Esophagus squamous epithelium (tissue), 5 donors: ENCODE results near the gene ZSCAN30. TPM values are rescaled to one million over a fixed set of nuclear protein-coding genes. Genes with fewer than 3 reads are reported as not detected.

Experiments used
- DNase-seq: peaks from one replicate; lab custom pipeline; 2025; lab: John Stamatoyannopoulos, UW
- H3K27ac ChIP-seq, 4 donors: fragments of 200-600 bp; sonication (generic); one replicate each; pipeline ENCODE4 v1.5.1; 2016 to 2019; ENCODE audit warnings: mild to moderate bottlenecking in 1 of 4
- H3K27me3 ChIP-seq, 4 donors: fragments of 200-600 bp; sonication (generic); 1 replicate in 3 of 4; 2 replicates in 1 of 4; pipeline versions ENCODE4 v1.5.1 to v1.6.0; 2017 to 2021; ENCODE audit warnings: antibody characterized with exemption in 1 of 4
- H3K36me3 ChIP-seq, 3 donors: fragments of 200-600 bp; sonication (generic); one replicate each; pipeline ENCODE4 v1.5.1; 2016 to 2019
- H3K4me1 ChIP-seq, 3 donors: fragments of 200-600 bp; sonication (generic); one replicate each; pipeline ENCODE4 v1.5.1; 2017 to 2019
- H3K4me3 ChIP-seq, 4 donors: fragments of 200-600 bp; sonication (generic); 1 replicate in 3 of 4; 2 replicates in 1 of 4; pipeline ENCODE4 v1.5.1; 2016 to 2019; ENCODE audit warnings: mild to moderate bottlenecking in 2 of 4, moderate library complexity in 1 of 4
- H3K9me3 ChIP-seq, 3 donors: fragments of 200-600 bp; sonication (generic); one replicate each; pipeline ENCODE4 v1.5.1; 2016 to 2019
- POLR2A ChIP-seq, 4 donors: fragments of 450-650 bp; IDR thresholded peaks; one replicate each; pipeline ENCODE4 v1.6.1; 2017; ENCODE audit warnings: antibody characterized with exemption in 4 of 4, mild to moderate bottlenecking in 4 of 4, moderate library complexity in 3 of 4
- WGBS, 2 donors: methylation state at CpG; one replicate each; pipeline ENCODE4 v1.1.5; 2018; 5-methylcytosine and 5-hydroxymethylcytosine counted together
- intact Hi-C: fragments of 100-400 bp; cut with DNase I; formaldehyde crosslinking; loops from one replicate; pipeline ENCODE4 v1.15.0; 2022
- total RNA-seq, 4 donors: library from RNA; depleted of rRNA; stranded (reverse); fragments of >200 nt; gene quantifications; one replicate each; pipeline ENCODE4 v1.1.0, GENCODE V29; 2016
- TF ChIP-seq, protein P1 (sequence below), 6 experiments: fragments of 450-650 bp in 4 of 6; fragments of 200-600 bp in 2 of 6; sonication (generic) in 2 of 6; IDR thresholded peaks; one replicate each; pipeline ENCODE4 v1.5.1; 2016 to 2019; ENCODE audit warnings: antibody characterized with exemption in 6 of 6, mild to moderate bottlenecking in 4 of 6, moderate library complexity in 4 of 6
- donor health status: DM: yes; HTN: yes; CAD: no.

Gene ZSCAN30
- total RNA-seq, 4 donors from 2014 or later = 4.1 to 14.9 (median 8.0) TPM

DNA sequence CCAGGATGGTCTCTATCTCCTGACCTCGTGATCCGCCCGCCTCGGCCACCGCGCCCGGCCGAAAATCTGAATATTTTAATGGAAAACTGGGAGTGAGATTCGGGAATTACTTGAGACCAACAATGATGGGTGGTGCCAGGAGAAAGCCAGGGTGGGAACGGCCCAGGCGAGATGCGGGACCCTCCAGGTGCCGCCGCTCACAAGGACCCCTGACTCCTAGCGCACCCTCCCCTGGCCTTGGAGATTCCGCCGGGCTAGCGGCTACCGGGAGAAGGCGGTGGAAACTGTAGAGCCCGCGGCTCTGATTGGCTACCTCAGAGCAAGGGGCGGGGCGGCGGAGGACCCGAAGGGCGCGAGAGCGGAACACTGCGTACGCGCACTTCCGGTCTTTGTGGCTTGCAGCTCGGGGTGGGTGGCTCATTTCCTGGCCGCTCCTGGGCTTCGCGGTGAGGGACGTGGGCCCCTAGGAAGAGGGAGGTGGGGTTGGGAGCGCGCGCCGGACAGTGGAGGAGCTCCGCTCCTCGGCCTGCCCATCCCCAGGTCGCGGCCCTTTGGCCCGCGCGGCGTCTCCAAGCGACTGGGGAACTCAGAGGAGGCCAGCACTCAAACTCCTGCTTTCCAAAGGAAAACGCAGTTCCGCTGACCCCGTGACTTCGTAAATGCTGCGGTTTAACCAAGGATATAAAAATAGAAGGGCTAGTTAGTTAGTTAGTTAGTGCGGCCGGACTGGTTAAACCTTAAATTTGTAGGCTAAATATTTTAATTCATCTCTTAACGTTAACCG, 49.2 kb downstream of the ZSCAN30 start, which contains the start of gene ZNF397:
Gene ZNF397 (plus strand): TSS at position 371 of the 784 bp plus-strand sequence. CDS start 1,437 bp downstream, outside the sequence.
- TF ChIP-seq, protein P1, sequence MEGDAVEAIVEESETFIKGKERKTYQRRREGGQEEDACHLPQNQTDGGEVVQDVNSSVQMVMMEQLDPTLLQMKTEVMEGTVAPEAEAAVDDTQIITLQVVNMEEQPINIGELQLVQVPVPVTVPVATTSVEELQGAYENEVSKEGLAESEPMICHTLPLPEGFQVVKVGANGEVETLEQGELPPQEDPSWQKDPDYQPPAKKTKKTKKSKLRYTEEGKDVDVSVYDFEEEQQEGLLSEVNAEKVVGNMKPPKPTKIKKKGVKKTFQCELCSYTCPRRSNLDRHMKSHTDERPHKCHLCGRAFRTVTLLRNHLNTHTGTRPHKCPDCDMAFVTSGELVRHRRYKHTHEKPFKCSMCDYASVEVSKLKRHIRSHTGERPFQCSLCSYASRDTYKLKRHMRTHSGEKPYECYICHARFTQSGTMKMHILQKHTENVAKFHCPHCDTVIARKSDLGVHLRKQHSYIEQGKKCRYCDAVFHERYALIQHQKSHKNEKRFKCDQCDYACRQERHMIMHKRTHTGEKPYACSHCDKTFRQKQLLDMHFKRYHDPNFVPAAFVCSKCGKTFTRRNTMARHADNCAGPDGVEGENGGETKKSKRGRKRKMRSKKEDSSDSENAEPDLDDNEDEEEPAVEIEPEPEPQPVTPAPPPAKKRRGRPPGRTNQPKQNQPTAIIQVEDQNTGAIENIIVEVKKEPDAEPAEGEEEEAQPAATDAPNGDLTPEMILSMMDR (IDR thresholded peaks at IDR 0.05) = peak in 1 of 6 experiments; percentile 10
- TF ChIP-seq POLR2A (IDR thresholded peaks at IDR 0.05) = peak in 3 of 4 donors; percentile 80 to 95 (median 92)
- intact Hi-C loops = loop anchor here (5.0 kb wide), 1 partner anchor 51 kb away; the partner anchor contains the start of gene ZSCAN30
- peak; percentile 81 for DNase-seq
- H3K9me3 ChIP-seq = peaks cover 0 to 9% (median 0%) of the 10 kb centered on the region in 3 donors
- H3K27ac ChIP-seq = peak within 1 kb of the TSS; percentile 91 to 99 (median 96)
- peak within 1 kb of the TSS; percentile 70 to 92 (median 82) for H3K4me3 ChIP-seq
- peaks cover 0 to 19% (median 9%) of the 10 kb centered on the region in 3 donors for H3K4me1 ChIP-seq
- H3K27me3 ChIP-seq = no peaks in the 10 kb centered on the region
- 0% methylated on average over 17 to 37 of the region's 60 CpGs for WGBS, 2 donors
- H3K36me3 ChIP-seq = peaks cover 0 to 35% (median 23%) of the 10 kb centered on the region in 3 donors

DNA sequence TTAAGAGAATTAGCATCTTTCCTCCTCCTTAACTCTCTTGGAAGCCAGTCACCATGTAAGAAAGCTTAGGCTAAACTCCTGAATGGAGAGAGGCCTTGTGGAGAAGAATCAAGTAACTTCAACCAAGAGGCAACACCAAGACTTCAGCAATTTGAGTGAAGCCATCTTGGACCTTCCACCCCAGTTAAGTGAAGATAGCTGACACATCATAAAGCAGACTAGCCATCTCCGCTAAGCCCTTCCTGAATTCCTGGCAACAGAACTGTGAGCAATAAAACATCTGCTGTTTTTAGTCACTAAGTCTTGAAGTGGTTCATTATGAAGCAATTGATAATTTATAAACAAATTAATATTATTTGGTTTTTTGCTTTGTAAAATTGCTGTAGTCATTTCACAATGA, 50.7 kb downstream of the ZSCAN30 start:
- intact Hi-C loops = loop anchor here (5.0 kb wide), 1 partner anchor 108 kb away; no protein-coding TSS in a partner anchor
- peaks cover 0 to 20% (median 14%) of the 10 kb centered on the region in 3 donors for H3K36me3 ChIP-seq
- WGBS, 2 donors = 80 to 91% methylated on average over 1 of the region's 1 CpG
- H3K9me3 ChIP-seq = no peaks in the 10 kb centered on the region
- peaks cover 0 to 19% (median 9%) of the 10 kb centered on the region in 3 donors for H3K4me1 ChIP-seq
- TF ChIP-seq, protein P1 (IDR thresholded peaks at IDR 0.05) = no peak
- TF ChIP-seq POLR2A (IDR thresholded peaks at IDR 0.05) = no peak
- no peak for DNase-seq
- H3K4me3 ChIP-seq = no peak overlapping the region
- H3K27ac ChIP-seq = no peak overlapping the region
- no peaks in the 10 kb centered on the region for H3K27me3 ChIP-seq

DNA sequence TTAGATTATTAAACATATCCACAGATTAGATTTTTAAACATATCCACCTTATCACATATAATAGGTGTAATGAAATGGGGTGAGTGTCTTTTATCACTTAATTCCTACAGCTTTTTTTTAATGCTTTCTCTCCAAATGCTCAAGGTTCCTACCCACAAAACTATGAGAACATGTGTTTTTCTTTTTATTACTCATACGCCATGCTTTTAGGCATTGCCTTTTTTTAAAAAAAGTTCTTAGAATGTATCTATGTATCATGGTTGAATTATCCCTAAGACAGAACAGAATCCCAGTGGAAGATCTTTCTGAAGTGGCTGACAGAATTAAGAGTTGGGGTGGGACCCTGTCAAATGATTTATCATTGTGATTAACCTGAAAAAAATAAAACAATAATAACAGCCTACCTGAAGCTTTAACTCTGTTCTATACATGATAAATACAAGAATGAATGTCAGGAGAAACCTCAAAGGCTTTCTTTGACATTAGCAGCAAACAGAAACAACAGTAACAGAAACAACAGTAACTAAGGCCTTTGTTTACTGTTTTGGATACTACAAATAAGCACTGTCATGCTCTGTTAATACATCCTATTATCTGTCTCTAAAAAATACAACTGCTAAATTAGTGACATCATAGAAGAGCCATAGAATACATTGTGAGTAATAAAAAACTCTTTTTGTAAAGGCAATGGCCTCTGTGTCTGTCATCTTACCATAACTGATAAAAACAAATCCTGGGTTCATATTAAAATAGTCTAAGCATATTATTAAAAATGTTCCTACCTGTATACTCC, 53.3 kb downstream of the ZSCAN30 start:
- H3K36me3 ChIP-seq = no peaks in the 10 kb centered on the region
- TF ChIP-seq, protein P1 (IDR thresholded peaks at IDR 0.05) = no peak
- no peak for TF ChIP-seq POLR2A (IDR thresholded peaks at IDR 0.05)
- WGBS, 2 donors = 79 to 92% methylated on average over 1 of the region's 1 CpG
- intact Hi-C loops = loop anchor here (5.0 kb wide), 1 partner anchor 111 kb away; no protein-coding TSS in a partner anchor
- H3K9me3 ChIP-seq = no peaks in the 10 kb centered on the region
- H3K4me1 ChIP-seq = peaks cover 0 to 9% (median 6%) of the 10 kb centered on the region in 3 donors
- H3K4me3 ChIP-seq = no peak overlapping the region
- no peaks in the 10 kb centered on the region for H3K27me3 ChIP-seq
- no peak overlapping the region for H3K27ac ChIP-seq
- no peak for DNase-seq

DNA sequence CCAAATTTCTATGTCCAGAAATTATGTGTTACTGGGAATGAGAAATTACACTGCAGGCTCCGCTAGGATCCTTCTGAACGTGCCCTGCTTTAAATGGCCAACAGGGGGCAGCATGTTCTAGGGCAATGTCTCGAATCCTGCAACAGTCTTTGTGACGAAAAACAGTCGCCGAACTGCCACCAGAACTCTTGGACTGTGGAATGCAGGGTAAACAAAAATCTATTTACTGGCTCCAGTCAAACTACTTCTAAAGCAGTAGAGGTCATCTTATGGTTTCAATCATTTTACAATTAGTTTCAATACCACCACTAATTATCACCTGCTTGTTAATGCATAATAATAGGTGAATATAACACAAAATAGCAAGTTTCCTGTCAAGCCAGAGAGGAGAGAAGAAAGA, 59.0 kb downstream of the ZSCAN30 start:
- peak; percentile 5 for DNase-seq
- H3K4me3 ChIP-seq = peak overlapping the region in 1 of 4 donors; percentile 40
- peaks cover 0 to 4% (median 0%) of the 10 kb centered on the region in 3 donors for H3K4me1 ChIP-seq
- H3K9me3 ChIP-seq = no peaks in the 10 kb centered on the region
- intact Hi-C loops = no loop called here
- H3K27ac ChIP-seq = no peak overlapping the region
- WGBS, 2 donors = 1% methylated on average over 6 of the region's 6 CpGs
- TF ChIP-seq, protein P1 (IDR thresholded peaks at IDR 0.05) = peak; percentile 86 to 92 (median 88)
- TF ChIP-seq POLR2A (IDR thresholded peaks at IDR 0.05) = no peak
- no peaks in the 10 kb centered on the region for H3K36me3 ChIP-seq
- no peaks in the 10 kb centered on the region for H3K27me3 ChIP-seq
